Choroid plexus epithelial cell (primary cell): ENCODE results near the gene OR10A6.

Experiments used
- DNase-seq: peaks from one replicate; pipeline ENCODE4 v3.0.0-alpha.2; 2010; ENCODE audit warnings: low read depth
- H3K4me3 ChIP-seq: 2 replicates; pipeline ENCODE4 v1.5.1; 2011; ENCODE audit warnings: low read depth, mild to moderate bottlenecking, control low read depth, low read length, moderate library complexity
- CTCF ChIP-seq: conservative IDR thresholded peaks from 2 replicates; pipeline ENCODE4 v1.5.1; 2011; ENCODE audit warnings: low read depth, mild to moderate bottlenecking, control low read depth, inconsistent platforms, low read length, moderate library complexity

Gene OR10A6

GRCh38 chr11:7968686-7969085 is 37.6 kb upstream of the OR10A6 start:
- DNase-seq, result no peak
- no peak for TF ChIP-seq CTCF
- H3K4me3 ChIP-seq, result no peak overlapping the region

GRCh38 chr11:7967826-7968225 is 36.8 kb upstream of the OR10A6 start:
- no peak for TF ChIP-seq CTCF
- peak; percentile 8 for DNase-seq
- H3K4me3 ChIP-seq, result no peak overlapping the region

- DNase-seq, result no peak
- no peak for TF ChIP-seq CTCF
Measured at GRCh38 chr11:7967097-7967496, 36.0 kb upstream of the OR10A6 start.

GRCh38 chr11:7965386-7965785 is 34.3 kb upstream of the OR10A6 start, which contains the start of gene NLRP10:
Gene NLRP10, minus strand, starts transcription at chr11:7965447. Its CDS starts 1,952 bp downstream, at chr11:7963495.
- TF ChIP-seq CTCF, result no peak
- H3K4me3 ChIP-seq, result no peak within 1 kb of the TSS
- peak; percentile 8 for DNase-seq

More at GRCh38 chr11:7967097-7967496, 36.0 kb upstream of the OR10A6 start:
- H3K4me3 ChIP-seq, result no peak overlapping the region

GRCh38 chr11:7964873-7965272 is 33.8 kb upstream of the OR10A6 start:
- peak; percentile 13 for DNase-seq
- no peak for TF ChIP-seq CTCF
- no peak overlapping the region for H3K4me3 ChIP-seq

GRCh38 chr11:7964261-7964660 is 33.2 kb upstream of the OR10A6 start:
- H3K4me3 ChIP-seq, result no peak overlapping the region
- DNase-seq, result no peak
- no peak for TF ChIP-seq CTCF

- no peak for DNase-seq
- H3K4me3 ChIP-seq, result no peak overlapping the region
- TF ChIP-seq CTCF, result no peak
Measured at GRCh38 chr11:7955191-7955590, 24.1 kb upstream of the OR10A6 start.
